ENCODE data around the gene SMCO2. TPM values are rescaled to one million over a fixed set of nuclear protein-coding genes. Genes with fewer than 3 reads are reported as not detected.

SMCO2 gene
- total RNA-seq, 1 donor from 2014 or later, result 1.3 TPM

DNA sequence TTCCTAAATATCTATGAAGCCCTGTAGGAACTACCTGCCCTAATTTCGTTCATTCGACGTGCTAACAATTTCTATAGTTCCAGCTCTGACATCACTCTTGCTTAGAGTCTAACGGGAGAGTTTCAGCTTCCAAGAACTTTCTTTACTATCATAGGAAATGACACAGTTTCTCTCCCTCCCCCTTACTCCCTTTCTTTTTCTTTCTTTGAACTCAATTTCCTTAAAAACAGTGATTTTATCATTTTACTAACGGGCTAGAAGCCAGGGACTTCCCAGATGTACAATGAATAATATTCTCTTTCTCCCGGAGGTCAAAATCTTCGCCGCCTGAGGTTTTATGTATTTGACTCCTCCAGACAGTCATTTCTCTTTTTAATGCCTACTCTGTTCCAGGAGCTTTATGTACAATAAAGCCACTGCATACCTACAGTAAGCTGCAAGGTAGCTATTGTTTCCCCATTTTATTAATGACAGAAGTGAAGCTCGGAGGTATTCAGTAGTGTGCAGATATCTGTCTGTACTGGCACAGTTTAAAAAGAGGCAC lies 15.7 kb downstream of the SMCO2 start:
- Mint-ChIP-seq H3K4me3 (ENCODE audit: low read depth) (peak overlapping the region; percentile 1), H3K4me1 (ENCODE audit: low read depth) (peaks cover 53% of the 10 kb centered on the region)

DNA sequence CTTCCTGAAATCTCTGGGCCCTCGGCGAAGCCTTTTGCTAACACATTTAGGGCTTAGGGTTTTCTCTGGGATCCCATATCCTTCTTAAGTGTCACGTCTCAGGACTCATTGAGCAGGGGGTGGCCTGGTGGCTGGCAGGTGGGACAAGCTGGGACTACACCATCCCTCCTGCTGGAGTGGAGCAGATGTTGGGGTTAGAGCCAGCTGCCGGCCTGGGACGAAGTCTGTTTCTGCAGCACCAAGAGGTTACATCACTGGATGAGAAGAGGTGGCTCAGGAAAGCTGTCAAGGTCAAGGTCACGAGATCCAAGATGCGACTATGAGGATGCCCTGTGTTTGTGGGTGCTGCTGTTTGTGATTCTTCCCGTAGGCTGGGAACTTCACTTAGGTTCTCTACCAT lies 16.3 kb downstream of the SMCO2 start:
- peaks cover 9% of the 10 kb centered on the region for H3K9me3 Mint-ChIP-seq
- intact Hi-C loops (cut with micrococcal nuclease), result loop anchor here (1.0 to 5.0 kb wide), 6 partner anchors 35 to 360 kb away; no protein-coding TSS in a partner anchor
- H3K27ac Mint-ChIP-seq, result peak overlapping the region; percentile 72
- H3K4me3 Mint-ChIP-seq (ENCODE audit: low read depth), result no peak overlapping the region
- no peak for DNase-seq (ENCODE audit: low spot score)
- H3K27me3 Mint-ChIP-seq (ENCODE audit: low read depth), result no peaks in the 10 kb centered on the region
- H3K36me3 Mint-ChIP-seq (ENCODE audit: low read depth), result peaks cover 14% of the 10 kb centered on the region
- H3K4me1 Mint-ChIP-seq (ENCODE audit: low read depth), result peaks cover 52% of the 10 kb centered on the region

More for the DNA sequence above, 15.7 kb downstream of the SMCO2 start:
- Mint-ChIP-seq H3K9me3 (peaks cover 9% of the 10 kb centered on the region), H3K27me3 (ENCODE audit: low read depth) (no peaks in the 10 kb centered on the region), H3K27ac (peak overlapping the region; percentile 72), H3K36me3 (ENCODE audit: low read depth) (peaks cover 20% of the 10 kb centered on the region)
- intact Hi-C loops (cut with micrococcal nuclease), result loop anchor here (1.0 to 5.0 kb wide), 6 partner anchors 36 to 361 kb away; no protein-coding TSS in a partner anchor
- no peak for DNase-seq (ENCODE audit: low spot score)

DNA sequence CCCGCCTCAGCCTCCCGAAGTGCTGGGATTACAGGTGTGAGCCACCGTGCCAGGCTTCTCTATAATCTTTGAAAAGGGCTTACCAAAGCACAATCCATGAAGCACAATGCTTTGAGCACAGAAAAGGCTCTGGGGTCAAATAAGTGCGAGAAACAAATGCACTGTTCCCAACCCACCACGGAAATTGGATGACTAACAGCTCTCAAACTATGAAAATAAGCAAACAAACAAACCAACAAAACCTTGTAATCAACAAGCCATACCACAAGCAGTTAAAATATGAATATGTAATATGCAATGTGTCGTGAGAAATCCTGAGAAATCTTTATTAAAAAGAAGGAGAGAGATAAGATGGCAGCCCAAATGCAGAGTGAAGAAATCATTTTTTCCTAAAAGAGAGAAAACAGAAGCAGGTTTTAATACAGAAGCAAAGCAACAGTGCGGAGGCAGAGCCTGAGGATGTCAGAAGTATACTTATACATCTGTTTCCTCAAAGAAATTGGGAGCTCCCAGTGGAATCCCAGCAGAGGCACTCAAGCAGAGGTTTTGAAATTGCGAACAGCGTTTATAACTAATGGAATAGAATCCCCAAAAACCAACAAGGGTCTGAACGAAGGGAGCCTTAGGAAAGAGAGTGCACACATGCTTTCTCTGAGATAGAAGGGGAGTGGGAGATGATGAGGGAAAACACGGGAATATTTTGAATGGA lies 17.1 kb downstream of the SMCO2 start:
- intact Hi-C loops (cut with micrococcal nuclease), result loop anchor here (1.0 to 5.0 kb wide), 4 partner anchors 60 to 359 kb away; no protein-coding TSS in a partner anchor
- Mint-ChIP-seq H3K9me3 (peaks cover 9% of the 10 kb centered on the region), H3K4me1 (ENCODE audit: low read depth) (peaks cover 55% of the 10 kb centered on the region), H3K27ac (peak overlapping the region; percentile 82), H3K36me3 (ENCODE audit: low read depth) (peaks cover 14% of the 10 kb centered on the region), H3K27me3 (ENCODE audit: low read depth) (no peaks in the 10 kb centered on the region), H3K4me3 (ENCODE audit: low read depth) (peak overlapping the region; percentile 28)
- DNase-seq (ENCODE audit: low spot score), result no peak

DNA sequence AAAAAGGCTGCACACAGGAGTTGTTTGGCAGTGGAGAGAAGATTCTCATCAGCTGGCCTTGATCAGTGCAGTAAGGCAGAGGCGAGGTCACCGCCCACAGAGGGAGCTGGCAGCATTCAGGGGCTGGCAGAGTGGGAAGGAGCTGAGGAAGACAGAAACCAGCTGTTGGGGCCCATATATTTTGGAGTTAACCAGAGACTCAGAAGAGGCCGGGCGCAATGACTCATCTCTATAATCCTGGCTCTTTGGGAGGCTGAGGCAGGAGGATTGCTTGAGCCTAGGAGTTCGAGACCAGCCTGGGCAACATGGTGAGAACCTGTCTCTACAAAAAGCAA lies 17.7 kb downstream of the SMCO2 start:
- Mint-ChIP-seq H3K4me3 (ENCODE audit: low read depth) (no peak overlapping the region), H3K36me3 (ENCODE audit: low read depth) (peaks cover 14% of the 10 kb centered on the region), H3K9me3 (peaks cover 9% of the 10 kb centered on the region), H3K27ac (peak overlapping the region; percentile 82), H3K27me3 (ENCODE audit: low read depth) (no peaks in the 10 kb centered on the region), H3K4me1 (ENCODE audit: low read depth) (peaks cover 54% of the 10 kb centered on the region)
- intact Hi-C loops (cut with micrococcal nuclease), result loop anchor here (1.0 to 5.0 kb wide), 2 partner anchors 59 to 338 kb away; no protein-coding TSS in a partner anchor
- DNase-seq (ENCODE audit: low spot score), result no peak

DNA sequence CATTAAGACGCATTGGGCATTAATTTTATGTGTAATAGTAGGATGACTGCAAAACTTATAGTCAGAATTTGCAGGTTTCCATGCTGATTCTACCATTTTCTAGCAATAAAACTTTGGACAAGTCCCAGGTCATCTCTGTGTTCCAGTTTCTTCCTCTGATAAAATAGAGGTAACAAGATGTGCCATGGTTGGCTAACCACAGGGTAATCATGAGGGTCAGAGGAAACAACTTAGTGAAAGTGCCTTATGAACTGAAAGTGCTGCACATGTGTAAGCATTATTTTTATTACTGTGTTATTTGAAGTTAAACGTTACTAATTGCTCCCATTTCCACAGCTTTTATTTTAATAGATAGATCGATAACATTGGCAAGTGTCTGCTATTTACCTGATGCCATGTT lies 21.1 kb downstream of the SMCO2 start:
- intact Hi-C loops (cut with micrococcal nuclease), result no loop called here
- Mint-ChIP-seq H3K27ac (no peak overlapping the region), H3K9me3 (peaks cover 9% of the 10 kb centered on the region), H3K4me3 (ENCODE audit: low read depth) (no peak overlapping the region), H3K4me1 (ENCODE audit: low read depth) (peaks cover 39% of the 10 kb centered on the region), H3K36me3 (ENCODE audit: low read depth) (peaks cover 14% of the 10 kb centered on the region), H3K27me3 (ENCODE audit: low read depth) (peaks cover 3% of the 10 kb centered on the region)
- no peak for DNase-seq (ENCODE audit: low spot score)

DNA sequence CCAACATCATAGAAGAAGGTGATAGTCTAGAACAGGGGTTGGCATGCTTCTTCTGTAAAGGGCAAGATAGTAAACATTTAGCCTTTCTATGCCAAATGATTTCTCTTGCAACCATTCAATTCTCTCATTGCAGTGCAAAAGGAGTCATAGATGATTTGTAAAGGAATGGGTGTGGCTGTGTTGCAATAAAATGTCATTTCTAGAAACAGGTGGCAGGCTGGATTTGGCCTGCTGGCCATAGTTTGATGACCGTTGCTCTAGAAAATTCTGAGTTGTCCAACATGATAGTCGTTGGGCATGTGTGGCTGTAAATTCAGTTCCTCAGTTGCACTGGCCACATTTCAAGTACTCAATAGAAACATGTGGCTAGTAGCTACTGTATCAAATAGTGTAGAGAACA lies 21.7 kb downstream of the SMCO2 start:
- Mint-ChIP-seq H3K4me3 (ENCODE audit: low read depth) (no peak overlapping the region), H3K36me3 (ENCODE audit: low read depth) (peaks cover 14% of the 10 kb centered on the region), H3K27ac (no peak overlapping the region), H3K4me1 (ENCODE audit: low read depth) (peaks cover 38% of the 10 kb centered on the region), H3K9me3 (peaks cover 10% of the 10 kb centered on the region), H3K27me3 (ENCODE audit: low read depth) (peaks cover 3% of the 10 kb centered on the region)
- intact Hi-C loops (cut with micrococcal nuclease), result no loop called here
- no peak for DNase-seq (ENCODE audit: low spot score)

DNA sequence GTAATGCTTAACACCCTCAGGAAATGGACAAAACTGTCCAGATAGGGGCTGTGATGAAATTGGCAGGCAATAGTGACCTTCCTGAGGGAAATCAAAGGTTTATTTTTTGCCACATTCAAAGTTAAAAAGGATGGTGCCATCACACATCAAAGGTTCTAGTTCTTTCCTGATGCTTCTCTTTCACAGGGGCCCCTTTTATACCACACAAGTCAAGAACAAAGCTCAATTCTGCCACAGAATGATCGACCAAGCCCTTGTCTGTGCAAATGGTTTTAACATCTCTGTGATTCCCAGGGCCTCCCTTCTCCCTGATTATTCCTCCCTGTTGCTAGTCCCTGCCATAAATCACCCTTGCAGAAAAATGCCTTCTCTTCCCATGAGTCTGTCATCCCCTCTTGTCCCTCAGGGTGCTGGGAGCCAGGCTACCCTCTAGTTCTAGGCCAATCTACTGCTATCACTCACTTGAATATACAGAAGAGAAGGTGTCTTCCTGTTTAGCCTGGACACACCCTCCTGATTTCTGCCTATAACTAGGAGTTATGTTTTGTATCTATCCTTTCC lies 22.7 kb downstream of the SMCO2 start:
- peaks cover 33% of the 10 kb centered on the region for H3K4me1 Mint-ChIP-seq (ENCODE audit: low read depth)
- H3K36me3 Mint-ChIP-seq (ENCODE audit: low read depth), result peaks cover 8% of the 10 kb centered on the region
- H3K9me3 Mint-ChIP-seq, result peaks cover 5% of the 10 kb centered on the region
- H3K27ac Mint-ChIP-seq, result no peak overlapping the region
- no peak for DNase-seq (ENCODE audit: low spot score)
- H3K27me3 Mint-ChIP-seq (ENCODE audit: low read depth), result peaks cover 3% of the 10 kb centered on the region
- intact Hi-C loops (cut with micrococcal nuclease), result no loop called here
- H3K4me3 Mint-ChIP-seq (ENCODE audit: low read depth), result no peak overlapping the region

DNA sequence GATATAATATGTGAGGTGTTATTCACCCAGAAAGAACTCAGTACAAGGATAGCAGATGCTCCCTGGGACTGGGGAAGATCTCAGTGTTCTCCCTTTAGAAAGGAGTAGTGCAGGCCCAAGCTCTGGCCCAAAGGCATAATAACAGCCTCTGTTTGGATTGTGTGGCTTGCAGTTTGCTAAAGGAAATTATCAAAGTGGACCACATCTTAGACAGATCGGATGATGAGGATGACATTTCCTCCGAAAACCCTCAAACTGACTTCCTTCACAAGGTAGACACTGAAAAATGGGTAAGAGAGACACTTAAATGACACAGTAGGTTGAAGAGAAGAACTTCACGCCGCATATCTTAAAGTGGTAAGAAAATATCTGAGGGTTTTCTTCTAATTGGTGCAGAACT lies 26.1 kb downstream of the SMCO2 start:
- Mint-ChIP-seq H3K4me3 (ENCODE audit: low read depth) (no peak overlapping the region), H3K9me3 (peaks cover 35% of the 10 kb centered on the region), H3K27me3 (ENCODE audit: low read depth) (peaks cover 5% of the 10 kb centered on the region), H3K4me1 (ENCODE audit: low read depth) (peaks cover 26% of the 10 kb centered on the region), H3K27ac (no peak overlapping the region), H3K36me3 (ENCODE audit: low read depth) (peaks cover 28% of the 10 kb centered on the region)
- intact Hi-C loops (cut with micrococcal nuclease), result loop anchor here (2.0 kb wide), 1 partner anchor 26 kb away; no protein-coding TSS in a partner anchor
- no peak for DNase-seq (ENCODE audit: low spot score)

DNA sequence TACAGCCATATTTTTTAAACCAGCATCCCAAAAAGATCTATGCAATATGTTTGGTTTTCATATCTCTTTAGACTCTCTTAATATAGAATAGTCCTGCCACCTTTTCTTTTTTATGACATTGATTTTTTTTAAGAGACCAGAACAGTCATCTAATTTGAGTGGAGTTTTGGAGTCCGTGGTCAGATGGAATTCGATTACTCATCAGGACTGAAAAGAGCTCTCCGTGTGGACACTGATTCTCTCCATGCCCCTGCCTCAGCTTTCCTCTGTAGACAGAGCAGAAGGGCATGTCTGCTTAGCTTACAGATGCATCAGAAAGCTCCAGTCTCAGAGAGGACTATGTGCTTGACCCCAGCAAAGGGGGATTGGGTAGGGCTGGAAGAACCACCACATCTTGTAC lies 27.8 kb downstream of the SMCO2 start:
- Mint-ChIP-seq H3K27me3 (ENCODE audit: low read depth) (peaks cover 5% of the 10 kb centered on the region), H3K27ac (no peak overlapping the region)

DNA sequence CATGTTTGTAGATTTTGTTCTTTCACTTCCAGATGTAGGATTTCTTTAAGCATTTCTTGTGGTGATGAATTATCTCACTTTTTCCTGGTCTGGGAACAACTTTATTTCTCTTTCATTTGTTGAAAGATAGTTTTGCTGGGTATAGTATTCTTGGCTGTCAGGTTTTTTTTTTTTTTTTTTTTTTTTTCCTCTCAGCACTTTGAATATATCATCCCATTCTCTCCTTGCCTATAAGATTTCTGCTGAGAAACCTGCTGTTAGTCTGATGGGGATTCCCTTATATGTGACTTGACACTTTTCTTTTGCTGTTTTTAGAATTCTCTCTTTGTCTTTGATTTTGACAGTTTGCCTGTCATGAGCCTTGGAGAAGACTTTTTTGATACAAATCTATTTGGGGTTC lies 30.5 kb downstream of the SMCO2 start:
- Mint-ChIP-seq H3K36me3 (ENCODE audit: low read depth) (peaks cover 48% of the 10 kb centered on the region), H3K27me3 (ENCODE audit: low read depth) (peaks cover 1% of the 10 kb centered on the region), H3K27ac (no peak overlapping the region), H3K9me3 (peaks cover 50% of the 10 kb centered on the region), H3K4me1 (ENCODE audit: low read depth) (peaks cover 12% of the 10 kb centered on the region), H3K4me3 (ENCODE audit: low read depth) (no peak overlapping the region)
- DNase-seq (ENCODE audit: low spot score), result no peak
- intact Hi-C loops (cut with micrococcal nuclease), result no loop called here

More for the DNA sequence above, 27.8 kb downstream of the SMCO2 start:
- DNase-seq (ENCODE audit: low spot score), result no peak
- intact Hi-C loops (cut with micrococcal nuclease), result no loop called here
- H3K4me3 Mint-ChIP-seq (ENCODE audit: low read depth), result no peak overlapping the region
- peaks cover 40% of the 10 kb centered on the region for H3K9me3 Mint-ChIP-seq
- H3K36me3 Mint-ChIP-seq (ENCODE audit: low read depth), result peaks cover 34% of the 10 kb centered on the region
- peaks cover 20% of the 10 kb centered on the region for H3K4me1 Mint-ChIP-seq (ENCODE audit: low read depth)

DNA sequence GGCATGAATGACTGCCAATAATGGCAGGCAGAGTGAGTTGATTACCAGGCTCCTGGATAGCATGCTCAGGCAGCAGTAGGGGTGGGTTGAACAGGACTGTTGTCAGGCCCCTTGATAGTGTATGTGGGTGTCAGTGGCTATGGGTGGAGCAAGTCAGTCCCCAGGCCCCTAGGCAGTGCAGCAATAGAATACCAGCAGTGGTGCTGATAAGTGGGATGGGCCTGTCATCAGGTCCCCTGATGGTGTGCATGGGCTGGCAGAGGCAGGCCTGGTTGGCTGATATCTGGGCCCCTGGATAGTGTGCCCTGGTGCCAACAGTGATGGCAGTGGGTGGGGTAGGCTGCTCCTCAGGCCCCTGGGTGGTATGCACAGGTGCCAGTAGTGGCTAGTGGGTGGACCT lies 32.4 kb downstream of the SMCO2 start:
- no peaks in the 10 kb centered on the region for H3K4me1 Mint-ChIP-seq (ENCODE audit: low read depth)
- peaks cover 47% of the 10 kb centered on the region for H3K9me3 Mint-ChIP-seq
- no peak overlapping the region for H3K27ac Mint-ChIP-seq
- no peak overlapping the region for H3K4me3 Mint-ChIP-seq (ENCODE audit: low read depth)
- no peak for DNase-seq (ENCODE audit: low spot score)
- H3K27me3 Mint-ChIP-seq (ENCODE audit: low read depth), result peaks cover 1% of the 10 kb centered on the region
- intact Hi-C loops (cut with micrococcal nuclease), result no loop called here
- H3K36me3 Mint-ChIP-seq (ENCODE audit: low read depth), result peaks cover 48% of the 10 kb centered on the region

DNA sequence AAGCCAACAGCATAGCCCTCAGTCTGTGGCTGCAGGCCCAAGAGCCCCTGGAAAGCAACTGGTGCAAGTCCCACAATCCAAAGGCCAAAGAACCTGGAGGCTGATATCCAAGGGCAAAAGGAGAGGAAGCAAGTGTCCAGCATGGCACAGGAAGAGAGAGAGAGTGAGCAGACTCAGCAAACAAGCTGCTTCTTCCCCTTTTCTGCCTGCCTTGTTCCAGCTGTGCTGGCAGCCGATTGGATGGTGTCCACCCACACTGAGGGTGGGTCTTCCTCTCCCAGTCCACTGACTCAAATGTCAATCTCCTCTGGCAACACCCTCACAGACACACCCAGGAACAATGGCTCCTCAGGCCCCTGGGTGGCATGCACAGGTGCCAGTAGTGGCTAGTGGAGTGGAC lies 33.5 kb downstream of the SMCO2 start:
- Mint-ChIP-seq H3K36me3 (ENCODE audit: low read depth) (peaks cover 42% of the 10 kb centered on the region), H3K27ac (no peak overlapping the region), H3K27me3 (ENCODE audit: low read depth) (peaks cover 3% of the 10 kb centered on the region), H3K4me3 (ENCODE audit: low read depth) (no peak overlapping the region), H3K4me1 (ENCODE audit: low read depth) (no peaks in the 10 kb centered on the region), H3K9me3 (peaks cover 42% of the 10 kb centered on the region)
- intact Hi-C loops (cut with micrococcal nuclease), result no loop called here
- DNase-seq (ENCODE audit: low spot score), result no peak

DNA sequence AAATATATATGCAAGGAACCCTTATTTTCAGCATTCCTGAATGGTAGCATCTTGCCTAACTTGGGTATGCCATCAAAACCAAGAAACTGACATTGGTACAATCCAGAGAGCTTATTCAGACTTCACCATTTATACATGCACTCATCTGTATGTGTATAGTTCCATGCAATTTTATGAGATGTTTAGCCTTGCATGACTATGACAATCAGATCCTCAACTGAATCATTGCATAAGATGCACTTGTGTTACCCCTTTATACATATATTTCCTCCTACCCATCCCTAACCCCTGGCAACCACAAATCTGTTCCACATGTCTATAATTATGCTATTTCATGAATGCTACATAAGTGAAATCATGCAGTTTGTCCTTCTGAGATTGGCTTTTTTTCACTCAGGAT lies 40.4 kb downstream of the SMCO2 start:
- intact Hi-C loops (cut with micrococcal nuclease), result no loop called here
- H3K9me3 Mint-ChIP-seq, result peaks cover 23% of the 10 kb centered on the region
- H3K27me3 Mint-ChIP-seq (ENCODE audit: low read depth), result peaks cover 13% of the 10 kb centered on the region
- peaks cover 4% of the 10 kb centered on the region for H3K4me1 Mint-ChIP-seq (ENCODE audit: low read depth)
- H3K27ac Mint-ChIP-seq, result no peak overlapping the region
- H3K4me3 Mint-ChIP-seq (ENCODE audit: low read depth), result no peak overlapping the region
- peaks cover 11% of the 10 kb centered on the region for H3K36me3 Mint-ChIP-seq (ENCODE audit: low read depth)
- DNase-seq (ENCODE audit: low spot score), result no peak

Data from activated T-helper 2 cell treated with anti-CD3 and anti-CD28 coated beads, Interferon-gamma antibody, Interleukin-2, Interleukin-4, amounts not matched to agents 10 μg/mL and 5 μg/mL and 100 μg/mL, durations not matched to agents 14 hours and 24 hours and 36 hours (primary cell).